HG02981 (cell line): ENCODE measurements around the gene PTPMT1.
A peak's percentile ranks its signal among the peaks of the same experiment; 100 is the strongest.
"Not testable (repeated sequence)": the region's sequence is repeated elsewhere in the genome, so short reads cannot be mapped to it uniquely, and the experiment has no call there.

Experiments
- ATAC-seq: cut with Tn5 transposase; IDR thresholded peaks from one replicate; pipeline ENCODE4 v1.9.1; 2021; ENCODE audit warnings: mild to moderate bottlenecking, moderate library complexity; ENCODE audit not compliant: unreplicated experiment

PTPMT1 gene

GRCh38 chr11:47545298-47545697 is 20.1 kb upstream of the PTPMT1 start:
- no peak for ATAC-seq

- not testable (repeated sequence) for ATAC-seq
Measured at GRCh38 chr11:47546274-47546673, 19.1 kb upstream of the PTPMT1 start.

GRCh38 chr11:47550288-47551047 is 14.9 kb upstream of the PTPMT1 start:
- ATAC-seq = no peak

DNA sequence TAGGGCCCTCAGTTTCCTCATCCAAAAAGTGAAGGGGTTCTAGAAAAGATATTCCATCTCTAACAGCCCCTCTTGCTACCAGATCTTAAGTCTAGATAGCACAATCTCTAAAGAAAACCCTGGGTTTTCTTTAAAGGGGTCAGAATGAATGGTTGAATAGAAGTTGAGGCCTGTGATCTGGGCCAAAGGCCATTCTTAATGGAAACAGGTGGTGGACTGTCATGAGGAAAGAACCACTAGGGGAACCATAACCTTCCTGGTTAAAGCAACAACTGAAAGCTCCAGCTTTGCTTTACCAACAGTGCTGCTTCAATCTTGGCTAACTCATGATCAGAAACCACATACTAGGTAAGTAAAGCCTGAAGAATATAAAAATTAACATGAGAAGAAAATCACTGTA is 14.3 kb upstream of the PTPMT1 start:
- ATAC-seq = no peak

GRCh38 chr11:47552056-47552565 is 13.3 kb upstream of the PTPMT1 start:
- peak; percentile 4 for ATAC-seq

DNA sequence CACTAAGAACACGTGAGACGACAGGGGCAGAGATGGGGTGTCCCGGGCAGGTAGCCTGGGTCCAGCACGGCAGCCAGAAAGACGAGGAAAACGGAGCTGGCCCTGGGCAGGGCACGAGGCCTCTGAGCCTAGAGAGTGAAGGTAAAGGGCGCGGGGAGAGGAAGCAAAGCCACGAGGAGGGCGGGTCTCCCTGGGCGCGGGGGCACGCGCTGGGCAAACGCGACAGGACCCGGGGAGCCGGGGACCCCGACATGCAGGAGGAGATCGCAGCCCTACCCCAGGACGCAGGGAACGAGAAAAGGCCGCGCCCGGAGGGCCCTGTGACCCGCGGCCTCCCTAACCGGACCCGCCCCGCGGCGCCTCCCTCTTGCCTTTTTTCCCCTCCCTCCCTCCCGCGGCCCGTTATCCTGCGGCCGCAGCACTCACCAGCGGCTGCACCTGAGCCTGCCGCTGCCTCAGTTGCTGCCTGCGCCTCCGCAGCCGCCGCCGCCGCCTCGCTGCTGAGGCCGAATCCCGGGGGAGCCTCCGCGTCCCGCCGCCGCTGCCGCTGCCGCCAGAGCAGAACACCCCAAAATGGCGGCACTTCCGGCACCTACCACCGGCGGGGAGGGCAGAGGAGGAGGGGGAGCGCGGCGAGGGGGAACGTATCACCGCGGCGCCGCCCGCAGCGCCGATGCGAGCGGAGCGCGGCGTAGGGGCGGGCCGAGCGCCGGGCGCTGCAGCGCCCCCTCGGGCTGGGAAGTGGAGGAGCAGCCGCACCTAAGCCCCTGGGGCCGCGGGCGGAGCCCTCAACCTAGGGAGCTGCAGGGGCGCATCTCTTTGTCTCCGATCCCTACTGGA is 12.6 kb upstream of the PTPMT1 start, which contains the start of gene CELF1:
Gene CELF1 (minus strand): TSS at position 567 of the 840 bp plus-strand sequence. CDS start 53,609 bp downstream, outside the sequence.
- ATAC-seq = peak; percentile 92

- ATAC-seq = peak; percentile 19
Measured at GRCh38 chr11:47553406-47553743, 12.0 kb upstream of the PTPMT1 start.

- ATAC-seq = not testable (repeated sequence)
Measured at GRCh38 chr11:47557004-47557403, 8.4 kb upstream of the PTPMT1 start.

GRCh38 chr11:47558695-47559094 is 6.7 kb upstream of the PTPMT1 start:
- no peak for ATAC-seq

- no peak for ATAC-seq
Measured at GRCh38 chr11:47560426-47560825, 5.0 kb upstream of the PTPMT1 start.

GRCh38 chr11:47562393-47562792 is 3.0 kb upstream of the PTPMT1 start:
- not testable (repeated sequence) for ATAC-seq

- ATAC-seq = not testable (repeated sequence)
Measured at GRCh38 chr11:47564366-47564765, 1.0 kb upstream of the PTPMT1 start.

DNA sequence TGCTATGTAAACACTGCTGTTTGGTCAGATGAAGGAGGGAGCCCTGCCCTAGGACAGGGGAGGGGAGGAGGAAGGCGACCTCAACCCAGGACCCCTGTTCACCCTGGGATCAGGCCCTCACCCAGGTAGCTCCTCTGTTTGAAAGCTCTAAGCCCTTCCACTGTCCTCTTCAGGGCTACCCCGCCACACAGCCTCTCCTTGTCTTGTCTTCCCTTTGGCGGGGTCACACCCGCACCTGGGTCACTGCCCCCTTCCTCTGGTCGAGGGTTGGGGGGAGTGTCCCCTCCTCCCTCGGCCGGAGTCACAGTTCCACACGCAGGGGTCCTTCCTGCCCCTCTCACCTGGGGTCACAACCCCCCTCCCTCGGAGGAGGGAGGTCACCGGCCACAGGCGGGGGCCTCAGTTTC is 463 bp upstream of the PTPMT1 start:
- ATAC-seq = no peak

GRCh38 chr11:47566149-47566698 is 825 bp downstream of the PTPMT1 start:
- ATAC-seq = no peak

DNA sequence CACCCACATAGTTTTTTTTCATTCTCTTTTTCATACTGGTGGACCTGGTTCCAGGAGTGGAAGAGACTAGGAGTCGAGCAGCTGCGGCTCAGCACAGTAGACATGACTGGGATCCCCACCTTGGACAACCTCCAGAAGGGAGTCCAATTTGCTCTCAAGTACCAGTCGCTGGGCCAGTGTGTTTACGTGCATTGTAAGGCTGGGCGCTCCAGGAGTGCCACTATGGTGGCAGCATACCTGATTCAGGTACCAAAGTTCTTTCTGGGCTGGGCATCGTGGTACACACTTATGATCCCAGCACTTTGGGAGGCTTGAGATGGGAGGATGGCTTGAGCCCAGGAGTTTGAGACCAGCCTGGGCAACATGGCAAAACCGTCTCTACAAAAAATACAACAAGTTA is 4.2 kb downstream of the PTPMT1 start:
- ATAC-seq = no peak

- no peak for ATAC-seq
Measured at GRCh38 chr11:47570651-47571356, 5.4 kb downstream of the PTPMT1 start.

DNA sequence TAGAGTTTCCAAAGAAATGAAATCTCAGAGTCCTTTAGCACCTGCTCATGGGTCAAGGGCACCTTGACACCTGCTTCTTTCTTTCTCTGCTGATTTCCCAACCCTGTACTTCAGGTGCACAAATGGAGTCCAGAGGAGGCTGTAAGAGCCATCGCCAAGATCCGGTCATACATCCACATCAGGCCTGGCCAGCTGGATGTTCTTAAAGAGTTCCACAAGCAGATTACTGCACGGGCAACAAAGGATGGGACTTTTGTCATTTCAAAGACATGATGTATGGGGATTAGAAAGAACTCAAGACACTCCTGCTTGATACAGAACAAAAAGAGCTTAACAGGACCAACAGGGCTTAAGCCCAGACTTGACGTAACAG is 5.9 kb downstream of the PTPMT1 start:
- no peak for ATAC-seq

- no peak for ATAC-seq
Measured at GRCh38 chr11:47571895-47572294, 6.5 kb downstream of the PTPMT1 start.

DNA sequence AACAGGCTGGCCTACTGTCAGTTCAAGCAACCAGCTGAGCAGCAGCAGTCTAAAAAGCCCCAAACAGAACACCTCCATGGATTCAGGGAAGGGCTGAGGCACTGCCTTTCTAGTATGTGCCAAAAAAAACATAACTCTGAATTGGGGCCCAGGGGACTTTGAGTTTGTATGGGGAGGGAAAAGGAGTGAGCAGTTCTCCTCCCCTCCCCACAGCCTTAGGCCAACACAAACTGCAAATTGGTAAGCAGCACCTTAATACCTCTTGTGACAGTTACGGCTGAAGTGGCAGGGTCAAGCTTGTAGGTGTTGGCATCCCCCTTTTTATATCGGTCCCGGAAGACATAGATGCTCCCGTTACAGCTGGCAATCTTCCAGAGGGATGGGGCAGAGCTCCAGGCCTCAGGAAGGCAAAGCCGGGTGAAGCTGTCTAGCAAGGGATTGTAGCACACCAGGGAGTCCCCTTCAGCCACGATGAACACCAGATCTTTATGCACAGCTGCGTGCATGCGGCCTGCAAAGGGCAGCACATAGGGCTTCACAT is 7.4 kb downstream of the PTPMT1 start:
- ATAC-seq = no peak

GRCh38 chr11:47573321-47573720 is 7.9 kb downstream of the PTPMT1 start:
- no peak for ATAC-seq
